Small intestine (tissue), 7 donors: ENCODE results near the gene COL6A3. TPM values are rescaled to one million over a fixed set of nuclear protein-coding genes. Genes with fewer than 3 reads are reported as not detected.

Experiments
- DNase-seq, 2 donors: peaks; one replicate each; pipeline versions ENCODE4 v3.0.0 to v3.0.0-alpha.2; 2013
- FAIRE-seq: peaks from 2 replicates; lab custom pipeline; 2012; peaks lifted over from hg19 to GRCh38; lab: Jason Lieb, UNC
- H3K27ac ChIP-seq, 3 donors: one replicate each; pipeline ENCODE4 v1.5.1; 2013; ENCODE audit warnings: low read length in 2 of 3, mild to moderate bottlenecking in 2 of 3, control low read depth in 1 of 3, inconsistent platforms in 1 of 3, low read depth in 1 of 3, moderate library complexity in 1 of 3
- H3K27me3 ChIP-seq, 3 donors: one replicate each; pipeline ENCODE4 v1.6.1; 2013; ENCODE audit warnings: low read length in 3 of 3, inconsistent platforms in 1 of 3; ENCODE audit not compliant: control insufficient read depth in 3 of 3, insufficient read depth in 3 of 3
- H3K36me3 ChIP-seq, 3 donors: one replicate each; pipeline ENCODE4 v1.6.1; 2013; ENCODE audit warnings: low read length in 3 of 3, inconsistent platforms in 1 of 3, low read depth in 1 of 3, mild to moderate bottlenecking in 1 of 3, moderate library complexity in 1 of 3; ENCODE audit not compliant: control insufficient read depth in 3 of 3, insufficient read depth in 2 of 3
- H3K4me1 ChIP-seq, 3 donors: one replicate each; pipeline ENCODE4 v1.6.1; 2013; ENCODE audit warnings: low read length in 2 of 3, inconsistent platforms in 1 of 3, low read depth in 1 of 3, mild to moderate bottlenecking in 1 of 3, moderate library complexity in 1 of 3; ENCODE audit not compliant: control insufficient read depth in 3 of 3, insufficient read depth in 2 of 3
- H3K4me3 ChIP-seq, 3 donors: one replicate each; pipeline ENCODE4 v1.5.1; 2013; ENCODE audit warnings: low read length in 3 of 3, control low read depth in 1 of 3, inconsistent platforms in 1 of 3, low read depth in 1 of 3, mild to moderate bottlenecking in 1 of 3, moderate library complexity in 1 of 3
- H3K9me3 ChIP-seq, 2 donors: one replicate each; pipeline ENCODE4 v1.6.1; 2013; ENCODE audit warnings: low read depth in 1 of 2, low read length in 1 of 2; ENCODE audit not compliant: control insufficient read depth in 2 of 2, insufficient read depth in 1 of 2
- WGBS, 3 donors: extraction: QIAGEN DNeasy Blood & Tissue Kit; methylation state at CpG; one replicate each; pipeline ENCODE4 v1.1.7; 2013; 5-methylcytosine and 5-hydroxymethylcytosine counted together
- polyA plus RNA-seq, 4 donors: library from polyadenylated mRNA; stranded (reverse) in 3 of 4; unstranded in 1 of 4; fragments of 200-250 nt in 3 of 4; fragments of 120-200 nt in 1 of 4; gene quantifications; one replicate each; pipeline versions ENCODE4 v1.2.1 to v1.2.3, GENCODE V29; 2013
- donor health status: healthy with polysubstance abuse.
- donor health status: control.
- donor health status: control.
- donor health status: Bipolar disorder and iron deficiency.
- donor health status: healthy.

The COL6A3 gene
- polyA plus RNA-seq, 4 donors = 0.89 to 92.4 (median 26.7) TPM

GRCh38 chr2:237300739-237301138 is 113.2 kb downstream of the COL6A3 start:
- no peaks in the 10 kb centered on the region for H3K27me3 ChIP-seq
- peaks cover 0 to 13% of the 10 kb centered on the region in 2 donors for H3K9me3 ChIP-seq
- H3K4me1 ChIP-seq = peaks cover 0 to 14% (median 0%) of the 10 kb centered on the region in 3 donors
- FAIRE-seq (no peak), DNase-seq (no peak)
- H3K4me3 ChIP-seq = no peak overlapping the region
- H3K36me3 ChIP-seq = no peaks in the 10 kb centered on the region
- 76 to 93% (median 85%) methylated on average over 5 of the region's 5 CpGs for WGBS, 3 donors
- H3K27ac ChIP-seq = no peak overlapping the region

DNA sequence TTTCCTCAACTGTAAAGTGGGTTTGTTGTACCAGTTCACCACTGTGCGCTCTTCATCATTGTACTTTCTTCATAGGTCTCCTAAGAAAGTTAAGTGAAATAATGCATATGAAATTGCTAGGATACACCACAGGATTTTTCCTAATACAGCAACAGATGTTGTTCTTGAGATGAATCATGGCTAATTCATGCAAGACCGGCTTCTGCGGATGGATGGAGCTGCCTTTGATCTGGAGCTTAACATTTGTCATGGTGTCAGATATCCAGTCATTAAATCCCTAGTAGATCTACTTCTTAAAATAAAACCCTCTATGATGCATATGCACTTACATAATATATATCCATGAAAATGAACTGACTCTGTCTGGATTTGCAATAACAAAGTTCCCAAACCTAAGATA is 114.1 kb downstream of the COL6A3 start:
- DNase-seq (no peak), FAIRE-seq (no peak)
- Histone ChIP-seq H3K4me3 (no peak overlapping the region), H3K9me3 (peaks cover 0 to 13% of the 10 kb centered on the region in 2 donors), H3K27me3 (no peaks in the 10 kb centered on the region), H3K27ac (no peak overlapping the region), H3K4me1 (peaks cover 0 to 14% (median 0%) of the 10 kb centered on the region in 3 donors), H3K36me3 (no peaks in the 10 kb centered on the region)
- 74 to 78% (median 74%) methylated on average over 3 of the region's 3 CpGs for WGBS, 3 donors

- no peak for FAIRE-seq
- Histone ChIP-seq H3K9me3 (peaks cover 0 to 6% of the 10 kb centered on the region in 2 donors), H3K27me3 (no peaks in the 10 kb centered on the region), H3K27ac (peak overlapping the region in 2 of 3 donors; percentile 43 to 73), H3K36me3 (no peaks in the 10 kb centered on the region), H3K4me3 (no peak overlapping the region), H3K4me1 (peaks cover 0 to 14% (median 0%) of the 10 kb centered on the region in 3 donors)
- 61 to 74% (median 71%) methylated on average over 10 of the region's 10 CpGs for WGBS, 3 donors
- DNase-seq = peak; percentile 76 to 83
Measured at GRCh38 chr2:237298151-237299118, 115.5 kb downstream of the COL6A3 start.

GRCh38 chr2:237297421-237298150 is 116.4 kb downstream of the COL6A3 start:
- Histone ChIP-seq H3K27me3 (no peaks in the 10 kb centered on the region), H3K4me1 (peaks cover 0 to 14% (median 0%) of the 10 kb centered on the region in 3 donors), H3K36me3 (no peaks in the 10 kb centered on the region), H3K27ac (peak overlapping the region in 2 of 3 donors; percentile 34 to 61), H3K4me3 (no peak overlapping the region), H3K9me3 (peaks cover 0 to 2% of the 10 kb centered on the region in 2 donors)
- no peak for FAIRE-seq
- no peak for DNase-seq
- WGBS, 3 donors = 70 to 84% (median 71%) methylated on average over 6 of the region's 6 CpGs

DNA sequence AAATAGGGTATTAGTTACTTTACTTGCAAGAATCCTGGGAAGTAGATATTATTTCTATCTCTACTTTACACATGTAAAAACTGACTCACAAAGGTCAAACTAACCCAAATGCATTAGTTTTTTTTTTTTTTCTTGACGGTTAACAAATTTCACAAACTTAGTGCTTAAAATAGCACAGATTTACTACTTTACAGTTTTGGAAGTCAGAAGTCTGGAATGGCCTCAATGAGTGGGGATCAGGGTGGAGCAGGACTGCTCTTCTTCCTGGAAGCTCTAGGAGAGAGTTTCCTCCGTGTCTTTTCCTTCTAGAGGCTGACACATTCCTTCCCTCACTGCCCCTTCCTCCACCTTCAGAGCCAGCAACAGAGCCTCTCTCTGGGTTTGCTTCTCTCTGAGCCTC is 117.2 kb downstream of the COL6A3 start:
- Histone ChIP-seq H3K9me3 (peaks cover 0 to 2% of the 10 kb centered on the region in 2 donors), H3K27me3 (no peaks in the 10 kb centered on the region), H3K4me1 (peaks cover 0 to 18% (median 0%) of the 10 kb centered on the region in 3 donors), H3K36me3 (no peaks in the 10 kb centered on the region), H3K4me3 (no peak overlapping the region), H3K27ac (peak overlapping the region in 2 of 3 donors; percentile 32 to 61)
- DNase-seq (no peak), FAIRE-seq (no peak)
- WGBS, 3 donors = 59 to 89% (median 65%) methylated on average over 2 of the region's 2 CpGs

- Histone ChIP-seq H3K36me3 (no peaks in the 10 kb centered on the region), H3K4me3 (no peak overlapping the region), H3K9me3 (peaks cover 0 to 2% of the 10 kb centered on the region in 2 donors), H3K27me3 (no peaks in the 10 kb centered on the region), H3K4me1 (peaks cover 0 to 23% (median 0%) of the 10 kb centered on the region in 3 donors), H3K27ac (no peak overlapping the region)
- whole genome bisulfite sequencing, 3 donors = 95 to 98% (median 96%) methylated on average over 10 of the region's 10 CpGs
- no peak for DNase-seq
- no peak for FAIRE-seq
Measured at GRCh38 chr2:237295889-237296480, 118.0 kb downstream of the COL6A3 start.

GRCh38 chr2:237294460-237294859 is 119.5 kb downstream of the COL6A3 start:
- FAIRE-seq = no peak
- WGBS, 3 donors = 81 to 93% (median 91%) methylated on average over 1 of the region's 1 CpG
- Histone ChIP-seq H3K27me3 (no peaks in the 10 kb centered on the region), H3K27ac (peak overlapping the region in 1 of 3 donors; percentile 10), H3K4me1 (peaks cover 0 to 34% (median 0%) of the 10 kb centered on the region in 3 donors), H3K4me3 (no peak overlapping the region), H3K9me3 (peaks cover 0 to 2% of the 10 kb centered on the region in 2 donors), H3K36me3 (no peaks in the 10 kb centered on the region)
- DNase-seq = no peak

GRCh38 chr2:237293978-237294377 is 120.0 kb downstream of the COL6A3 start:
- 30 to 48% (median 32%) methylated on average over 1 of the region's 1 CpG for WGBS, 3 donors
- H3K27me3 ChIP-seq = no peaks in the 10 kb centered on the region
- peaks cover 0 to 38% (median 0%) of the 10 kb centered on the region in 3 donors for H3K4me1 ChIP-seq
- peaks cover 0 to 2% of the 10 kb centered on the region in 2 donors for H3K9me3 ChIP-seq
- no peak for FAIRE-seq
- no peak overlapping the region for H3K4me3 ChIP-seq
- DNase-seq = no peak
- peak overlapping the region in 1 of 3 donors; percentile 10 for H3K27ac ChIP-seq
- H3K36me3 ChIP-seq = no peaks in the 10 kb centered on the region
